GM12878 (cell line): Measurements from ENCODE around the gene MPC2. TPM values are rescaled to one million over a fixed set of nuclear protein-coding genes. Genes with fewer than 3 reads are reported as not detected.
A peak's percentile ranks its signal among the peaks of the same experiment; 100 is the strongest.

Experiments used
- ATAC-seq: fragments of 200-7000 bp; cut with Tn5 transposase; 3 replicates; pipeline ENCODE4 v1.9.1; 2020; ENCODE audit warnings: mild to moderate bottlenecking, moderate library complexity
- BruUV-seq: library from RNA; stranded (reverse); fragments of 400-500 nt; replicated peaks from 2 replicates; lab custom pipeline; 2021; lab: Mats Ljungman, UMichigan
- CTCF ChIA-PET: fragments of 300-600 bp; sonication (Branson Sonifier 250); formaldehyde crosslinking; extraction: SDS; loops from one replicate; lab custom pipeline; 2021; ENCODE audit warnings: inconsistent platforms; lab: Yijun Ruan, JAX
- POLR2A ChIA-PET: fragments of 350-600 bp; formaldehyde crosslinking; extraction: SDS; loops from one replicate; lab custom pipeline; 2021; ENCODE audit warnings: inconsistent platforms; lab: Charles Lee
- RAD21 ChIA-PET: fragments of 300-600 bp; sonication (Branson Sonifier 250); formaldehyde crosslinking; loops from one replicate; lab custom pipeline; 2023; ENCODE audit warnings: antibody characterized with exemption; ENCODE audit not compliant: unreplicated experiment; lab: Charles Lee
- SMC1A ChIA-PET: fragments of 300-600 bp; sonication (Branson Sonifier 250); formaldehyde crosslinking; loops from one replicate; lab custom pipeline; 2023; ENCODE audit not compliant: unreplicated experiment, uncharacterized antibody; lab: Charles Lee
- DNase-seq: peaks from one replicate; pipeline ENCODE4 v3.0.0-alpha.2; 2011; ENCODE audit warnings: low read depth, low spot score
- FAIRE-seq: peaks from 3 replicates; lab custom pipeline; 2011; peaks lifted over from hg19 to GRCh38; lab: Jason Lieb, UNC
- H2AFZ ChIP-seq: 2 replicates; pipeline ENCODE4 v1.6.0; 2011; ENCODE audit warnings: low read depth, low read length, control low read depth; ENCODE audit not compliant: control insufficient read depth
- H3K27ac ChIP-seq: 2 replicates; pipeline ENCODE4 v1.5.1; 2011; ENCODE audit warnings: control low read depth; ENCODE audit not compliant: control insufficient read depth, insufficient read depth
- H3K27me3 ChIP-seq, 2 experiments: replicated peaks in 1 of 2; 2 replicates each; pipeline versions ENCODE4 v1.6.0 to v1.6.1; 2011; ENCODE audit warnings: low read length in 1 of 2; ENCODE audit not compliant: control insufficient read depth in 2 of 2, insufficient read depth in 2 of 2
- H3K36me3 ChIP-seq, 2 experiments: 2 replicates each; pipeline ENCODE4 v1.5.1; 2011; ENCODE audit warnings: low read length in 1 of 2; ENCODE audit not compliant: control insufficient read depth in 2 of 2, insufficient read depth in 2 of 2
- H3K4me1 ChIP-seq: 2 replicates; pipeline ENCODE4 v1.6.1; 2011; ENCODE audit warnings: mild to moderate bottlenecking, low read length, moderate library complexity, mixed read lengths; ENCODE audit not compliant: control insufficient read depth, insufficient read depth
- H3K4me2 ChIP-seq: 2 replicates; pipeline ENCODE4 v1.6.0; 2011; ENCODE audit warnings: control low read depth; ENCODE audit not compliant: control insufficient read depth, insufficient read depth
- H3K4me3 ChIP-seq: fragments of 200-600 bp; sonication (generic); 2 replicates; pipeline ENCODE4 v1.5.1; 2016
- H3K79me2 ChIP-seq: 2 replicates; pipeline ENCODE4 v1.6.0; 2011; ENCODE audit warnings: low read length; ENCODE audit not compliant: control insufficient read depth, insufficient read depth
- H3K9ac ChIP-seq: 2 replicates; pipeline ENCODE4 v1.8.0; 2011; ENCODE audit warnings: low read length, control low read depth, mixed read lengths; ENCODE audit not compliant: control insufficient read depth, insufficient read depth
- H3K9me3 ChIP-seq: replicated peaks from 3 replicates; pipeline ENCODE4 v1.5.1; 2011; ENCODE audit warnings: mild to moderate bottlenecking, low read length; ENCODE audit not compliant: control insufficient read depth, insufficient read depth
- H4K20me1 ChIP-seq: 2 replicates; pipeline ENCODE4 v1.6.0; 2011; ENCODE audit not compliant: control insufficient read depth, insufficient read depth
- FOS ChIP-seq: IDR thresholded peaks from 3 replicates; pipeline ENCODE4 v1.6.1; 2011; ENCODE audit warnings: borderline replicate concordance; ENCODE audit not compliant: insufficient read length; ENCODE audit errors: extremely low read depth
- SMARCA5 ChIP-seq: fragments of 450-650 bp; IDR thresholded peaks from 2 replicates; pipeline ENCODE4 v1.6.1; 2017; ENCODE audit warnings: mild to moderate bottlenecking
- WGBS: methylation state at CpG from one replicate; pipeline ENCODE4 v1.1.6; 2016; ENCODE audit warnings: low lambda C conversion rate; ENCODE audit not compliant: insufficient replicate concordance, insufficient coverage; ENCODE audit errors: missing lambda C conversion rate; 5-methylcytosine and 5-hydroxymethylcytosine counted together
- in situ Hi-C: fragments of 300-500 bp; cut with MboI; formaldehyde crosslinking; loops from 9 replicates; pipeline ENCODE4 v1.14.3; 2018; ENCODE audit warnings: mixed read lengths
- intact Hi-C: fragments of 100-400 bp; cut with micrococcal nuclease; formaldehyde crosslinking; loops from one replicate; pipeline ENCODE4 v1.14.2; 2022; ENCODE audit not compliant: unreplicated experiment
- polyA plus RNA-seq, 11 experiments: library from polyadenylated mRNA; depleted of rRNA in 4 of 11; unstranded in 6 of 11; stranded (reverse) in 5 of 11; fragments of >200 nt; fragmentation: Nextera tagmentation in 4 of 11; fragmentation: Illumina TruSeq in 1 of 11; extraction: Ambion mirVana in 4 of 11; extraction: Trizol in 1 of 11; gene quantifications; 1 replicate in 1 of 11; 2 replicates in 10 of 11; pipeline versions ENCODE4 v1.2.1 to v1.2.3, GENCODE V29; 2011 to 2016; ENCODE audit warnings: inconsistent platforms in 2 of 11, missing spikeins in 2 of 11, low read depth in 1 of 11
- total RNA-seq, 4 experiments: library from RNA; depleted of rRNA in 3 of 4; stranded (reverse); fragments of >200 nt in 3 of 4; fragmentation: Illumina TruSeq in 1 of 4; extraction: Trizol in 1 of 4; gene quantifications; 2 replicates each; pipeline versions ENCODE4 v1.2.1 to v1.2.3, GENCODE V29; 2013 to 2021
- TF ChIP-seq, protein P1 (sequence below): fragments of 450-650 bp; IDR thresholded peaks from 2 replicates; pipeline ENCODE4 v1.6.1; 2014; ENCODE audit warnings: mild to moderate bottlenecking
- TF ChIP-seq, protein P2 (sequence below): fragments of 450-650 bp; IDR thresholded peaks from 2 replicates; pipeline ENCODE4 v1.6.1; 2018; ENCODE audit warnings: mild to moderate bottlenecking, low read depth, moderate library complexity; ENCODE audit not compliant: partially characterized antibody

The MPC2 gene
- total and polyA plus RNA-seq, 10 of the 15 experiments (the other 5 are each of a cell fraction or from before 2014, with no cell fraction given), result 22.5 to 164 (median 63.3) TPM

DNA sequence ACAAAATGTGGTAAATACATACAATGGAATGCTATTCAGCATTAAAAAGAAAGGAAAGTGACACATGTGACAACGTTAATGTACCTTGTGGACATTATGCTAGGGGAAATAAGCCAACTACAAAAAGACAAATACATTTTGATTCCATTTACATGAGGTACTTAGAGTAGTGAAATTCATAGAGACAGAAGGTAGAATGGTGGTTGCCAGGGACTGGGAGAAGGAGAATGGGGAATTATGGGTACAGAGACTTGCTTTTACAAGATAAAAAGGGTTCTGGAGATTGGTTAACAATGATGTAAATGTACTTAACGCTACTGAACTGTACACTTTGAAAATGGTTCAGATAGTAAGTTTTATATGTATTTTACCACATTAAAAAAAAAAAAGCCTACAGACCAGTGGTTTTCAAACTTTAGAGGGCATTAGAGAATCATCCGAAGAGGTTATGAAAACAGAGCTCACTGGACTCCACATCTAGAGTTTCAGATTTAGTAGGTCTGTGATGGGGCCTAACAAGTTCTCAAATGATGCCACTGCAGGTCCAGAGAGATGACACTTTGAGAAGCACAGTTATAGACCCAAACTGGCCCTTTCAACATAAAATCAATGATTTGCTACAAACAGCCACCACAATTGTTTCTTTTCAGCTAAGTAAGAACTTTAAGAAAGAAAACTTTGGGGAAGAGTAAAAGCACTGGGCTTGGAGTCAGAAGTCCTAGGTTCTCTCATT, 13.4 kb downstream of the MPC2 start:
- in situ Hi-C loops (no loop called here), intact Hi-C loops (no loop called here)
- SMC1A ChIA-PET, result interaction anchor here (0.6 to 1.7 kb wide), 6 partner anchors 9 to 523 kb away, joined by 3 to 8 read pairs (median 4); partner anchors contain the start of genes DCAF6 and MPC2
- Histone ChIP-seq H3K9ac (no peak overlapping the region), H4K20me1 (no peaks in the 10 kb centered on the region), H2AFZ (no peak overlapping the region), H3K36me3 (no peaks in the 10 kb centered on the region; a peak in 1 of 4 replicates)
- ATAC-seq, result peak; percentile 65
- no TSS peak for BruUV-seq
- TF ChIP-seq SMARCA5 (no peak), FOS (no peak)
- TF ChIP-seq, protein P1, sequence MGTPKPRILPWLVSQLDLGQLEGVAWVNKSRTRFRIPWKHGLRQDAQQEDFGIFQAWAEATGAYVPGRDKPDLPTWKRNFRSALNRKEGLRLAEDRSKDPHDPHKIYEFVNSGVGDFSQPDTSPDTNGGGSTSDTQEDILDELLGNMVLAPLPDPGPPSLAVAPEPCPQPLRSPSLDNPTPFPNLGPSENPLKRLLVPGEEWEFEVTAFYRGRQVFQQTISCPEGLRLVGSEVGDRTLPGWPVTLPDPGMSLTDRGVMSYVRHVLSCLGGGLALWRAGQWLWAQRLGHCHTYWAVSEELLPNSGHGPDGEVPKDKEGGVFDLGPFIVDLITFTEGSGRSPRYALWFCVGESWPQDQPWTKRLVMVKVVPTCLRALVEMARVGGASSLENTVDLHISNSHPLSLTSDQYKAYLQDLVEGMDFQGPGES, result no peak
- TF ChIP-seq, protein P2, sequence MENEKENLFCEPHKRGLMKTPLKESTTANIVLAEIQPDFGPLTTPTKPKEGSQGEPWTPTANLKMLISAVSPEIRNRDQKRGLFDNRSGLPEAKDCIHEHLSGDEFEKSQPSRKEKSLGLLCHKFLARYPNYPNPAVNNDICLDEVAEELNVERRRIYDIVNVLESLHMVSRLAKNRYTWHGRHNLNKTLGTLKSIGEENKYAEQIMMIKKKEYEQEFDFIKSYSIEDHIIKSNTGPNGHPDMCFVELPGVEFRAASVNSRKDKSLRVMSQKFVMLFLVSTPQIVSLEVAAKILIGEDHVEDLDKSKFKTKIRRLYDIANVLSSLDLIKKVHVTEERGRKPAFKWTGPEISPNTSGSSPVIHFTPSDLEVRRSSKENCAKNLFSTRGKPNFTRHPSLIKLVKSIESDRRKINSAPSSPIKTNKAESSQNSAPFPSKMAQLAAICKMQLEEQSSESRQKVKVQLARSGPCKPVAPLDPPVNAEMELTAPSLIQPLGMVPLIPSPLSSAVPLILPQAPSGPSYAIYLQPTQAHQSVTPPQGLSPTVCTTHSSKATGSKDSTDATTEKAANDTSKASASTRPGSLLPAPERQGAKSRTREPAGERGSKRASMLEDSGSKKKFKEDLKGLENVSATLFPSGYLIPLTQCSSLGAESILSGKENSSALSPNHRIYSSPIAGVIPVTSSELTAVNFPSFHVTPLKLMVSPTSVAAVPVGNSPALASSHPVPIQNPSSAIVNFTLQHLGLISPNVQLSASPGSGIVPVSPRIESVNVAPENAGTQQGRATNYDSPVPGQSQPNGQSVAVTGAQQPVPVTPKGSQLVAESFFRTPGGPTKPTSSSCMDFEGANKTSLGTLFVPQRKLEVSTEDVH, result no peak
- TF ChIP-seq, all 136 proteins: peak for 0
- H3K4me2 ChIP-seq, result no peak overlapping the region
- H3K9me3 ChIP-seq, result no peaks in the 10 kb centered on the region
- DNase-seq (no peak), FAIRE-seq (no peak)
- H3K27me3 ChIP-seq, result no peaks in the 10 kb centered on the region
- RAD21 ChIA-PET, result interaction anchor here (0.6 to 1.4 kb wide), 6 partner anchors 8 to 240 kb away, joined by 3 to 4 read pairs (median 3); partner anchors contain the start of genes ADCY10 and DCAF6
- POLR2A ChIA-PET, result interaction anchor here (0.6 to 1.4 kb wide), 5 partner anchors 8 to 87 kb away, joined by 3 to 9 read pairs (median 4); partner anchors contain the start of gene DCAF6
- CTCF ChIA-PET, result interaction anchor here (0.9 to 1.6 kb wide), 4 partner anchors 12 to 159 kb away, joined by 3 to 9 read pairs (median 6); partner anchors contain the start of gene DCAF6
- H3K4me3 ChIP-seq, result no peak overlapping the region
- H3K79me2 ChIP-seq, result peaks cover 6% of the 10 kb centered on the region
- WGBS, result 51% methylated on average over 3 of the region's 3 CpGs
- H3K27ac ChIP-seq, result no peak overlapping the region
- H3K4me1 ChIP-seq, result peaks cover 5% of the 10 kb centered on the region; the same call in 1 of the 2 replicates
